ENCODE data around the gene VIPR2.

DNA sequence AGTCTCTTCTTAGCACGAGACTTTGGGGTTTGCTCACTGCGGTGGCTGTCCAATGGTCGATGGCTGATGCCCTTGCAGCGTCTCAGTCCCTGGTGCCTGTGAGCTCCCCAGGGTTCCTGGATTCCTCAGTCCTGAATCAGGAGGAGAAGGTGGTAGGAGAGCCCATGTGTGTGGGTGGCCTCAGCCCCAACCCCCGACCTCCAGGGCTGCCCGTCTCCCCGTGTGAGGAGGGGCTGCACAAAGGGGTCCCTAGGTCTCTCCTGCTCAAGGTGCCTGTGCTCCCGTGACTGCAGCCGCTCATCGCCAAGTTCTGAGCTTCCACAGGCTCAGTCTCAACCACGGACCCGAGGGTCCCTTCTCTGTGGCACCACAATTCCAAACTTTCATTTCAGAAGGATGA is 142.9 kb downstream of the VIPR2 start:
- TF ChIP-seq POLR2AphosphoS5 (IDR thresholded peaks at IDR 0.05): no peak
- TF ChIP-seq, protein P1, sequence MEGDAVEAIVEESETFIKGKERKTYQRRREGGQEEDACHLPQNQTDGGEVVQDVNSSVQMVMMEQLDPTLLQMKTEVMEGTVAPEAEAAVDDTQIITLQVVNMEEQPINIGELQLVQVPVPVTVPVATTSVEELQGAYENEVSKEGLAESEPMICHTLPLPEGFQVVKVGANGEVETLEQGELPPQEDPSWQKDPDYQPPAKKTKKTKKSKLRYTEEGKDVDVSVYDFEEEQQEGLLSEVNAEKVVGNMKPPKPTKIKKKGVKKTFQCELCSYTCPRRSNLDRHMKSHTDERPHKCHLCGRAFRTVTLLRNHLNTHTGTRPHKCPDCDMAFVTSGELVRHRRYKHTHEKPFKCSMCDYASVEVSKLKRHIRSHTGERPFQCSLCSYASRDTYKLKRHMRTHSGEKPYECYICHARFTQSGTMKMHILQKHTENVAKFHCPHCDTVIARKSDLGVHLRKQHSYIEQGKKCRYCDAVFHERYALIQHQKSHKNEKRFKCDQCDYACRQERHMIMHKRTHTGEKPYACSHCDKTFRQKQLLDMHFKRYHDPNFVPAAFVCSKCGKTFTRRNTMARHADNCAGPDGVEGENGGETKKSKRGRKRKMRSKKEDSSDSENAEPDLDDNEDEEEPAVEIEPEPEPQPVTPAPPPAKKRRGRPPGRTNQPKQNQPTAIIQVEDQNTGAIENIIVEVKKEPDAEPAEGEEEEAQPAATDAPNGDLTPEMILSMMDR (IDR thresholded peaks at IDR 0.05): no peak
